BLaER1 treated with 17β-estradiol and CSF1 and Interleukin-3, amounts not matched to agents 10 nM and 100 nM (cell line): ENCODE results near the gene C3orf85.

Experiments
- H3K27ac ChIP-seq, 11 experiments: shearing (Covaris generic); formaldehyde crosslinking; 2 replicates each; pipeline ENCODE4 v1.8.1; 2022
- H3K27me3 ChIP-seq, 11 experiments: shearing (Covaris generic); formaldehyde crosslinking; 2 replicates each; pipeline ENCODE4 v1.8.1; 2022
- H3K36me3 ChIP-seq, 11 experiments: shearing (Covaris generic); formaldehyde crosslinking; 2 replicates each; pipeline ENCODE4 v1.8.1; 2022
- H3K4me1 ChIP-seq, 10 experiments: shearing (Covaris generic); formaldehyde crosslinking; 2 replicates each; pipeline ENCODE4 v1.8.1; 2022
- H3K4me2 ChIP-seq, 11 experiments: shearing (Covaris generic); formaldehyde crosslinking; 2 replicates each; pipeline ENCODE4 v1.8.1; 2022
- H3K4me3 ChIP-seq, 10 experiments: shearing (Covaris generic); formaldehyde crosslinking; 2 replicates each; pipeline ENCODE4 v1.8.1; 2022
- H3K9ac ChIP-seq, 11 experiments: shearing (Covaris generic); formaldehyde crosslinking; 2 replicates each; pipeline ENCODE4 v1.8.1; 2022
- H3K9me3 ChIP-seq, 11 experiments: shearing (Covaris generic); formaldehyde crosslinking; replicated peaks in 1 of 11; 2 replicates each; pipeline ENCODE4 v1.8.1; 2022
- H4K20me1 ChIP-seq, 11 experiments: shearing (Covaris generic); formaldehyde crosslinking; 2 replicates each; pipeline ENCODE4 v1.8.1; 2022
- Cebpa-rat ChIP-seq, 11 experiments: shearing (Covaris generic); IDR thresholded peaks; 2 replicates each; pipeline ENCODE4 v1.8.1; 2022

C3orf85 gene, protein sequence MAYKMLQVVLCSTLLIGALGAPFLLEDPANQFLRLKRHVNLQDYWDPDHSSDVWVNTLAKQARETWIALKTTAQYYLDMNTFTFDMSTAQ

DNA sequence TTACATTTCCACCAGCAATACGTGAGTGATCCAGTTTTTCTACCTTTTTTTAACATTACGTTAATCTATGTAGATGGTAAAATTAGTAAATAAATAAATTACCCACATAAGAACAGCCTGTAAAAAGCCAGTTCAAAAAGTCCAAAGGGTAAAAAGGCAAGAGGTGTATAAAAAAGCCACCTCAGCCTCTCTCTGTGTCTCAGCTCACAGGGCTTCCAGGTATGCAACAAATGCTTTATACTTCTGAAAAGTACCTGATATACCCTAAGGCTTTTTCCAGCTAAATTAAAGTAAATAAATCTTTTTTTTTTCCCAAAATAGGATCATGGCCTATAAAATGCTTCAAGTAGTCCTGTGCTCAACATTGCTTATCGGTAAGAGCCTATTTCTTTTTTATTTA lies at the start of gene C3orf85:
Gene C3orf85 (plus strand): TSS at position 197 of the 400 bp plus-strand sequence. CDS start 129 bp downstream, at position 326.
- Histone ChIP-seq H3K27me3 (no peaks in the 10 kb centered on the region), H3K36me3 (no peaks in the 10 kb centered on the region), H3K4me2 (no peak within 1 kb of the TSS), H3K9ac (no peak within 1 kb of the TSS), H3K27ac (no peak within 1 kb of the TSS), H3K4me3 (no peak within 1 kb of the TSS), H4K20me1 (no peaks in the 10 kb centered on the region), H3K9me3 (no peaks in the 10 kb centered on the region), H3K4me1 (peaks cover 0 to 17% (median 4%) of the 10 kb centered on the region in 10 experiments; a peak in 10 of 20 replicates)
- no peak for TF ChIP-seq Cebpa-rat (IDR thresholded peaks at IDR 0.05)

DNA sequence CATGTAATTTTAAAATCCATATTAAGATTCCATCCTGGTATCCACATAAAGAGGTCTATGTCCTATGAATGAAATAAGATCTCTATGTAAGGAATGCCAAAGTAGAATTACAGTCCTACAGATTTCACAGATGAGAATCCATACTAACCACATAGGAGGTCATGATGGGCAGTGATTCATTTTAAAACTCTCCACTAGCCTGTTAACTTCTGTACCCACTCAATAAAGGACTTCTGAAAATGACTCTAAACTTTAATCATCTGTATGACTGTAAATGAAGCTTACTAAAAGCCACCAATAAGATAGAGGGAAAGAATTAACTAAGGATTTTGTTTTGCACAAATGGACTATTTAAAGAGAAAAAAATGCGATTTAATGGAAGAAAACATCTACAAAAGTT lies 47.3 kb upstream of the C3orf85 start:
- Histone ChIP-seq H3K9ac (no peak overlapping the region), H3K27me3 (no peaks in the 10 kb centered on the region), H3K4me2 (no peak overlapping the region), H3K36me3 (no peaks in the 10 kb centered on the region), H3K27ac (no peak overlapping the region), H3K4me3 (no peak overlapping the region), H3K4me1 (no peaks in the 10 kb centered on the region), H3K9me3 (no peaks in the 10 kb centered on the region), H4K20me1 (no peaks in the 10 kb centered on the region)
- no peak for TF ChIP-seq Cebpa-rat (IDR thresholded peaks at IDR 0.05)

- Histone ChIP-seq H3K9ac (no peak overlapping the region), H3K4me3 (no peak overlapping the region), H3K27ac (no peak overlapping the region), H3K4me1 (peaks cover 0 to 8% (median 0%) of the 10 kb centered on the region in 10 experiments; a peak in 5 of 20 replicates), H3K27me3 (no peaks in the 10 kb centered on the region), H4K20me1 (no peaks in the 10 kb centered on the region), H3K4me2 (no peak overlapping the region), H3K36me3 (no peaks in the 10 kb centered on the region), H3K9me3 (no peaks in the 10 kb centered on the region)
- no peak for TF ChIP-seq Cebpa-rat (IDR thresholded peaks at IDR 0.05)
Observed at GRCh38 chr3:109091846-109092245, 44.7 kb upstream of the C3orf85 start.

DNA sequence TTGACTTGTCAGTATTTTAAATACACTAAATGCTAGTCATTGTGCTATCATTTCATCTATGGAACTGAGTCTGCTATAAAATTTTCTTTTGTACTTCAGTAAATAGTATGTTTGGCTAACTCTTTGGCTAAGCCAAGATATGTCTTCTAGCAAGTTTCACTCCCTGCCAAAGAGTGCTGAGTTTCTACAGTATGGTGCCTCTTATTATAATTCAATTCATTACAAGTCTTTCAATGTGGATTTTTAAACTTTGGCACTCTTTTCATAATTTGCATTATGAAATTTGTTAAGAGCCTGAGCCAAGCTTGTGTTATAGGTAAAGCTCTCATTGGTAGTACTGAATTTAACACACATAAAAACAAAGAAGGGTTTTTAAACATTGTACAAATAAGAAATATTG lies 43.0 kb upstream of the C3orf85 start:
- H3K27me3 ChIP-seq: no peaks in the 10 kb centered on the region
- no peak overlapping the region for H3K27ac ChIP-seq
- H4K20me1 ChIP-seq: no peaks in the 10 kb centered on the region
- no peak for TF ChIP-seq Cebpa-rat (IDR thresholded peaks at IDR 0.05)
- H3K9ac ChIP-seq: no peak overlapping the region
- no peak overlapping the region for H3K4me2 ChIP-seq
- H3K36me3 ChIP-seq: no peaks in the 10 kb centered on the region
- H3K9me3 ChIP-seq: no peaks in the 10 kb centered on the region
- peaks cover 0 to 26% (median 0%) of the 10 kb centered on the region in 10 experiments; a peak in 5 of 20 replicates for H3K4me1 ChIP-seq
- H3K4me3 ChIP-seq: no peak overlapping the region

DNA sequence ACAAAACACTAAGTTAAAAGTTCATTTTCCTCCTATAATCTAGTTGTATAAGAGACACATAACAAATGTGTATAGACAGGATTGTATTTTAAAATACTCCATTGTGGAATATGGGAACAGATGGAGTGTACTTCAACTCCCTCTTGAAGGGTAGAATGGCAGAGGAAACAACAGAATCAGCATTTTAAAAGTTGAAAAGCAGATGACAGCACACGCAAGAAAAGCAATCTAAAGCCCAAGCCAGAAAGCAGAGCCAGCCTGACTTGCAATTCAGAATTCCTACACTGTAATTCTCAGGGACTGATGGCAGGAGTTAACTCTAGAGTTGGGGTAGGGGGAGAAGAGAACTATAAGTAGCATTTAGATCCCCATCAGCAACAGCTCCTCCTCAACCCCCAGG lies 41.4 kb upstream of the C3orf85 start:
- Histone ChIP-seq H4K20me1 (no peaks in the 10 kb centered on the region), H3K36me3 (no peaks in the 10 kb centered on the region), H3K27ac (no peak overlapping the region), H3K9me3 (no peaks in the 10 kb centered on the region), H3K4me2 (no peak overlapping the region), H3K4me1 (peaks cover 0 to 27% (median 0%) of the 10 kb centered on the region in 10 experiments; a peak in 5 of 20 replicates), H3K9ac (no peak overlapping the region), H3K27me3 (no peaks in the 10 kb centered on the region), H3K4me3 (no peak overlapping the region)
- TF ChIP-seq Cebpa-rat (IDR thresholded peaks at IDR 0.05): no peak

DNA sequence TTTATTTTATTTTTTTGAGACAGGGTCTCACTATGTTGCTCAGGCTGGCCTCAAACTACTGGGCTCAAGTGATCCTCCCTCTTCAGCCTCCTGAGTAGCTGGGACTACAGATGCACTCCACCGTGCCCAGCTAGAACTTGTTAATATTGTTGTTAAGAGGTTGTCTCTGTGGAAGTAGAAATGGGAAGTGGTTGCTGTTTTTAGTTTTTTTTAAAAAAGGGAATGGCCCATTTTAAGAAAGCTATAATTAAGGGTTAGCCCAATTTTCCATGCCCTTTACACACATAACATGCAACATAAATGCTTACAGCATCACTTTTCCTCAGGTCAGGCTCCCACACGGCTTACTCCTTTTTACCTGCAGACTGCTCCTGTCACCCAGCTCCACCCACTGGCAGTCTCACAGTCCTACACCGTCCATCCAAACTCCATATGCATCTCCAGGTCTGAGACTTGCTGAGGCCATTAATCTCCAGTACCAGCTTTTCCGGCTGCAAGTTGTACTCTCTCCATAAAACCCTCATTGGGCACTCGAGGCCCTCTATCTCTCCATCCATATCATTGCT lies 38.4 kb upstream of the C3orf85 start:
- TF ChIP-seq Cebpa-rat (IDR thresholded peaks at IDR 0.05): no peak
- H3K4me2 ChIP-seq: peak overlapping the region in 2 of 11 experiments; percentile 42 to 52; a peak in 4 of 22 replicates
- H3K4me1 ChIP-seq: peaks cover 0 to 27% (median 3%) of the 10 kb centered on the region in 10 experiments; a peak in 12 of 20 replicates
- no peak overlapping the region for H3K4me3 ChIP-seq
- no peaks in the 10 kb centered on the region for H3K27me3 ChIP-seq
- no peak overlapping the region for H3K9ac ChIP-seq
- H3K9me3 ChIP-seq: no peaks in the 10 kb centered on the region
- H4K20me1 ChIP-seq: no peaks in the 10 kb centered on the region
- no peak overlapping the region for H3K27ac ChIP-seq
- H3K36me3 ChIP-seq: no peaks in the 10 kb centered on the region

DNA sequence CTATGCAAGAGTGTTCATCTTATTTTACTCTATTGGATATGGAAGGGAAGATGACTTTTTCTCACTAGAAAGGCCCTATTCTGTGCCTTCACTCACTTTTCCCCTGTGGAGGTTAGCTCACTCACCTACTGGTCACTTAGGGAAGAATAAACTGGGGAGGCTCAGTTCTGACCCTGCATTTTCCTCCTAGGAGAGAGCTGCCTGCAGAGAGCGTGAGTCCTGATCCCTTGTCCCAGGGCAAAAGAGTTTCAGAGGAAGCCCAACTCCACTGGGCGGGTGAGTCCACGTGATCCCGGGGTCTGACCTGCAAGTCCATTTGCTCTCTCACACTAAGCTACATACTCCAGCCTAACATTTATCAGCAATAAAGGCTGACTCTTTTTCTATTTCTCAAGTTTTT lies 26.9 kb upstream of the C3orf85 start:
- Histone ChIP-seq H3K9me3 (no peaks in the 10 kb centered on the region), H3K27ac (no peak overlapping the region), H3K4me1 (no peaks in the 10 kb centered on the region), H3K27me3 (no peaks in the 10 kb centered on the region), H3K4me2 (no peak overlapping the region), H3K4me3 (no peak overlapping the region), H3K9ac (no peak overlapping the region), H3K36me3 (no peaks in the 10 kb centered on the region), H4K20me1 (no peaks in the 10 kb centered on the region)
- no peak for TF ChIP-seq Cebpa-rat (IDR thresholded peaks at IDR 0.05)

DNA sequence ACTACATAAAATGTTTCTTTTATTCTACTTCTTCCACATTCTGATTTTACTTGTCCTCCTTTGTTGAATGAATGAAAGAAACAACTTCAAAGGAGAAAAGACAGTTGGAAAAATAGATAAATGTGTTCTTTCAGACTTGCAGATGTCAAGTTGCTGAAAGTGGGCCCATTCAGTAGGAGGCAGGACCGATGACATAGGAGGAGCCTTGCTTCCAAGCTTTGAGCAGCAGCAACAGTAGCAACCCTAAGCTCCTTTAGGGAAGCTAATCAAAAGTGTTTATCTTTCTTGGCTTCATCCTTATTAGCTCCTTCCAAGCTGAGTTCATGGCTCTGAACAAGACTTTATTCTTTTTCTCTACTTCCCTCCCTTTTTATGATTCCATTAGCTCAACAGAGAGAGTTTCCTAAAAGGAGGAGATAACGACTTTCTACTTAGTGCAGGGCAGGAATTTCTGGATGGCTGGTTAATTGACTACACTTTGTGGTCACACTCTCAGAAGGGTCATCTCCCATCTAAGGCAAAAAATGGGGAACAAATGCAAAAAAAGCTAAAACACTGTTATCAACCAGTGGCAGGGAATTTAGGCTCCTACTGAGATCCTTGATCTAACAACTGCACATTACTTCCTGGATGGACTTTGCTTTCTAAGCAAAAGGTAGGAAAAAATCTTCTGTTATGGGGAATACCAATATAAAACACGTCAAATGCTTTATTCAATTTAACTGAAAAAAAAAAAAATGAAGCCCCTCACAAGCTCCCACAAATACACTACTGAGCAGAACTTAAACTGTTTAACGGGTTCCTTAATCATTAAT lies 23.4 kb upstream of the C3orf85 start:
- no peak for TF ChIP-seq Cebpa-rat (IDR thresholded peaks at IDR 0.05)
- Histone ChIP-seq H4K20me1 (no peaks in the 10 kb centered on the region), H3K9me3 (peaks cover 0 to 9% (median 3%) of the 10 kb centered on the region in 11 experiments; a peak in 5 of 22 replicates), H3K27me3 (no peaks in the 10 kb centered on the region), H3K36me3 (no peaks in the 10 kb centered on the region), H3K4me2 (no peak overlapping the region), H3K4me1 (no peaks in the 10 kb centered on the region), H3K9ac (no peak overlapping the region), H3K4me3 (no peak overlapping the region), H3K27ac (no peak overlapping the region)

DNA sequence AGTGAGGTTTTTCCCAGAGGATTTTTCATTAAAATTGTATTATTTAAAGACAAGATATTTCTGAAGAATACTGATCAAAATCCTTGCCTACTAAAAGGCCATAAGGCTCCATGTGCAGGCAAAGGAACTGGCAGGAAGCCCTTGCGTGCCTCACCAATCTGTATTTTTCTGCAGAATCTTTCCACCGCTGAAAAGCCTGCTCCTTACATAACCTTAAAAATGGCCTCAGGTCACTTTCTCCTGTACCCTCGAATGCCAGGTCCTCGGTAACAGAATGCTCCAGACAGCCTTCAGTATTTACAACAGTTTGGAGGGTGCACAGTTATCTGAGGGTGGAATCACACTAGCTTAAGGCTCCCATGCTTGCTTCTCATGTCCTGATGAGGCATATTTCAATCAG lies 21.8 kb upstream of the C3orf85 start:
- Histone ChIP-seq H3K36me3 (no peaks in the 10 kb centered on the region), H3K4me3 (no peak overlapping the region), H3K27ac (no peak overlapping the region), H3K4me1 (no peaks in the 10 kb centered on the region), H3K9me3 (peaks cover 0 to 9% (median 3%) of the 10 kb centered on the region in 11 experiments; a peak in 5 of 22 replicates), H4K20me1 (no peaks in the 10 kb centered on the region), H3K27me3 (no peaks in the 10 kb centered on the region), H3K4me2 (no peak overlapping the region), H3K9ac (no peak overlapping the region)
- no peak for TF ChIP-seq Cebpa-rat (IDR thresholded peaks at IDR 0.05)
